Measurements from ENCODE around the gene RERE. TPM values are rescaled to one million over a fixed set of nuclear protein-coding genes. Genes with fewer than 3 reads are reported as not detected.
A peak's percentile ranks its signal among the peaks of the same experiment; 100 is the strongest.

RERE gene
- total RNA-seq, 2 experiments from 2014 or later, result 73.1 to 211 TPM

DNA sequence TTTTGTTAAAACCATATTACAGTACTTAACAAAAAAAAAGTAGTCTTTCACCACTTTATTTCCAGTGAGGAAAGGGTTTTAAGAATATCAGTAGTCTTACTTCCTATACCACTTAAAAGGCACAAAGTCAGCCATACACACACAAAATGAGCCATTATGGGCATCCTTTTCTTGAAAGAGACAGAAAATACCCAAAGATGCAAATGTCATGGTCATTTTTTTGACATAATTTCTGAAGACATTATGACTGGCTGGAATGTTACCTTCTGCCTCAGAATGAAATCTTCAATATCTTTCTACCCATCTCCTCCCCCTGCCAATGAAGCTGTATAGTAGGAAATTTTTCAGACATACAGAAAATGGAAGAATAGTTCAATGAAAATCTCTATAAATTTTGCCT is 261.9 kb downstream of the RERE start:
- intact Hi-C loops (cut with micrococcal nuclease; ENCODE audit: unreplicated experiment), result no loop called here
- H2AFZ ChIP-seq (ENCODE audit: low read length), result no peak overlapping the region
- TF ChIP-seq, protein P1, sequence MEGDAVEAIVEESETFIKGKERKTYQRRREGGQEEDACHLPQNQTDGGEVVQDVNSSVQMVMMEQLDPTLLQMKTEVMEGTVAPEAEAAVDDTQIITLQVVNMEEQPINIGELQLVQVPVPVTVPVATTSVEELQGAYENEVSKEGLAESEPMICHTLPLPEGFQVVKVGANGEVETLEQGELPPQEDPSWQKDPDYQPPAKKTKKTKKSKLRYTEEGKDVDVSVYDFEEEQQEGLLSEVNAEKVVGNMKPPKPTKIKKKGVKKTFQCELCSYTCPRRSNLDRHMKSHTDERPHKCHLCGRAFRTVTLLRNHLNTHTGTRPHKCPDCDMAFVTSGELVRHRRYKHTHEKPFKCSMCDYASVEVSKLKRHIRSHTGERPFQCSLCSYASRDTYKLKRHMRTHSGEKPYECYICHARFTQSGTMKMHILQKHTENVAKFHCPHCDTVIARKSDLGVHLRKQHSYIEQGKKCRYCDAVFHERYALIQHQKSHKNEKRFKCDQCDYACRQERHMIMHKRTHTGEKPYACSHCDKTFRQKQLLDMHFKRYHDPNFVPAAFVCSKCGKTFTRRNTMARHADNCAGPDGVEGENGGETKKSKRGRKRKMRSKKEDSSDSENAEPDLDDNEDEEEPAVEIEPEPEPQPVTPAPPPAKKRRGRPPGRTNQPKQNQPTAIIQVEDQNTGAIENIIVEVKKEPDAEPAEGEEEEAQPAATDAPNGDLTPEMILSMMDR (conservative IDR thresholded peaks at IDR 0.05; ENCODE audit: low read length), result no peak
- TF ChIP-seq EZH2phosphoT487 (IDR thresholded peaks at IDR 0.05; ENCODE audit: borderline replicate concordance, low read depth, low read length), result no peak
- H3K9me3 ChIP-seq (ENCODE audit: low read length), result no peaks in the 10 kb centered on the region
- ChIA-PET POLR2A (interaction anchor here (0.5 to 0.6 kb wide), 2 partner anchors 16 to 1765 kb away, joined by 3 read pairs; no protein-coding TSS in a partner anchor), CTCF (ENCODE audit: unreplicated experiment) (no interaction called here)
- H4K20me1 ChIP-seq (ENCODE audit: insufficient read depth, low read length), result no peaks in the 10 kb centered on the region
- H3K9me2 ChIP-seq (ENCODE audit: insufficient read depth, low read length), result no peaks in the 10 kb centered on the region
- H3K4me2 ChIP-seq (ENCODE audit: low read length), result 0 out of 2 replicates have a peak overlapping the region, but pooled peaks have one; percentile 23
- BruUV-seq (replicated peaks), result TSS peak; percentile 48
- H3K4me3 ChIP-seq (ENCODE audit: low read depth, low read length, poor library complexity, severe bottlenecking), result no peak overlapping the region
- peaks cover 8% of the 10 kb centered on the region; the same call in 1 of the 2 replicates for H3K79me2 ChIP-seq (ENCODE audit: insufficient read depth, low read depth, low read length)
- no peak overlapping the region for H3K27ac ChIP-seq (ENCODE audit: low read depth, low read length, poor library complexity, severe bottlenecking)
- DNase-seq (ENCODE audit: low spot score), result no peak
- peaks cover 32% of the 10 kb centered on the region for H3K36me3 ChIP-seq (ENCODE audit: insufficient read depth, low read length)
- peaks cover 35% of the 10 kb centered on the region for H3K4me1 ChIP-seq (ENCODE audit: insufficient read depth, low read length, poor library complexity, severe bottlenecking)

DNA sequence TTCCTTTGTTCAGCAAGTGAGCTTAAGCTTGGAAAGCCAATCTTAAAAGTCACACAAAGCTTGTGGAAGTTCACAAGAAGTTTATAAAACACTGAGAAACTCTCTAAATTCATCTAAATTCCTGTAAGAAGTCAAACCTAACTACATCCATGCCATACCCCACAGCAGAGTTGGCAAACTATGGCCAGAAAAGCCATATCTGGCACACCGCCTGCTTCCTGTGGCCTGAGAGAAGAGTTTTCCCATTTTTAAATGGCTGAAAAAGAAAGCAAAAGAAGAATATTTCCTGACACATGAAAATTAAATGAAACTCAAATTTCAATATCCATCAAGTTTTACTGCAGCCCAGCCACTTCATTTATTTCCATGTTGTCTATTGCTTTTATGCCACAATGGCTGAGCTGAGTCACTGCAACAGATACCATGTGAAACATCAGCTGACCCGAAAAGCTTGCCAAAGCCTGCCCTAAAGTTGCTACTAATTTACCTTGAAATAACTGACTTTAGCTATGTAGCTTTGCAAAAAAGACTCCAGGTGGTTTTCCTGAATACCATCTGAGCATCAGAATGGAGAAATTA is 262.4 kb downstream of the RERE start:
- no peak overlapping the region for H2AFZ ChIP-seq (ENCODE audit: low read length)
- DNase-seq (ENCODE audit: low spot score), result no peak
- H3K4me3 ChIP-seq (ENCODE audit: low read depth, low read length, poor library complexity, severe bottlenecking), result no peak overlapping the region
- H3K9me2 ChIP-seq (ENCODE audit: insufficient read depth, low read length), result no peaks in the 10 kb centered on the region
- peaks cover 30% of the 10 kb centered on the region for H3K4me1 ChIP-seq (ENCODE audit: insufficient read depth, low read length, poor library complexity, severe bottlenecking)
- H4K20me1 ChIP-seq (ENCODE audit: insufficient read depth, low read length), result no peaks in the 10 kb centered on the region
- no peak overlapping the region for H3K27ac ChIP-seq (ENCODE audit: low read depth, low read length, poor library complexity, severe bottlenecking)
- POLR2A ChIA-PET, result interaction anchor here (0.5 to 0.6 kb wide), 4 partner anchors 17 to 1765 kb away, joined by 3 read pairs; no protein-coding TSS in a partner anchor
- no peak for TF ChIP-seq EZH2phosphoT487 (IDR thresholded peaks at IDR 0.05; ENCODE audit: borderline replicate concordance, low read depth, low read length)
- TF ChIP-seq, protein P1 (conservative IDR thresholded peaks at IDR 0.05; ENCODE audit: low read length), result no peak
- H3K79me2 ChIP-seq (ENCODE audit: insufficient read depth, low read depth, low read length), result peaks cover 8% of the 10 kb centered on the region; the same call in 1 of the 2 replicates
- CTCF ChIA-PET (ENCODE audit: unreplicated experiment), result no interaction called here
- intact Hi-C loops (cut with micrococcal nuclease; ENCODE audit: unreplicated experiment), result no loop called here
- peaks cover 32% of the 10 kb centered on the region for H3K36me3 ChIP-seq (ENCODE audit: insufficient read depth, low read length)
- H3K9me3 ChIP-seq (ENCODE audit: low read length), result no peaks in the 10 kb centered on the region
- H3K4me2 ChIP-seq (ENCODE audit: low read length), result no peak overlapping the region
- BruUV-seq (replicated peaks), result no TSS peak

DNA sequence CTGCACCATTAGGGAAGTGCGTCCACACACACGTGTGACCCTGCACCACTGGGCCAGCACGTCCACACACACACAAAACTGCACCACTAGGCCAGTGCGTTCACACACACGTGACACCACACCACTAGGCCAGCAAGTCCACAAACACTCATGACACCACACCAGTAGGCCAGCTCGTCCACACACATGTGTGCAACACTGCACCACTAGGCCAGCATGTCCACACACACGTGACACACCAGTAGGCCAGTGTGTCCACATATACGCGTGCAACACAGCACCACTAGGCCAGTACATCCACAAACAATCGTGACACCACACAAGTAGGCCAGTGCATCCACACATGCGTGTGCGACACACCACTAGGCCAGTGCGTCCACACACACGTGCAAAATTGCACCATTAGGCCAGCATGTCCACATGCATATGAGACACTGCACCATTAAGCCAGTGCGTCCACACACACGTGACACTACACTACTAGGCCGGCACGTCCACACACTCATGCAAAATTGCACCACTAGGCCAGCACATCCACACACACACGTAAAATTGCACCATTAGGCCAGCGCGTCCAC is 264.5 kb downstream of the RERE start:
- no peak overlapping the region for H3K4me2 ChIP-seq (ENCODE audit: low read length)
- no peak overlapping the region for H3K4me3 ChIP-seq (ENCODE audit: low read depth, low read length, poor library complexity, severe bottlenecking)
- BruUV-seq (replicated peaks), result no TSS peak
- H3K36me3 ChIP-seq (ENCODE audit: insufficient read depth, low read length), result peaks cover 32% of the 10 kb centered on the region
- no peak overlapping the region for H2AFZ ChIP-seq (ENCODE audit: low read length)
- H3K27ac ChIP-seq (ENCODE audit: low read depth, low read length, poor library complexity, severe bottlenecking), result no peak overlapping the region
- DNase-seq (ENCODE audit: low spot score), result no peak
- intact Hi-C loops (cut with micrococcal nuclease; ENCODE audit: unreplicated experiment), result no loop called here
- TF ChIP-seq, protein P1 (conservative IDR thresholded peaks at IDR 0.05; ENCODE audit: low read length), result no peak
- no peak for TF ChIP-seq EZH2phosphoT487 (IDR thresholded peaks at IDR 0.05; ENCODE audit: borderline replicate concordance, low read depth, low read length)
- no peaks in the 10 kb centered on the region for H3K79me2 ChIP-seq (ENCODE audit: insufficient read depth, low read depth, low read length)
- POLR2A ChIA-PET, result no interaction called here
- no peaks in the 10 kb centered on the region for H3K9me2 ChIP-seq (ENCODE audit: insufficient read depth, low read length)
- CTCF ChIA-PET (ENCODE audit: unreplicated experiment), result interaction anchor here (1.6 kb wide), 1 partner anchor 14 kb away, joined by 4 read pairs; no protein-coding TSS in a partner anchor
- peaks cover 25% of the 10 kb centered on the region for H3K4me1 ChIP-seq (ENCODE audit: insufficient read depth, low read length, poor library complexity, severe bottlenecking)
- no peaks in the 10 kb centered on the region for H4K20me1 ChIP-seq (ENCODE audit: insufficient read depth, low read length)
- no peaks in the 10 kb centered on the region for H3K9me3 ChIP-seq (ENCODE audit: low read length)

Data from OCI-LY7 (cell line).